ENCODE data around the gene KLHL29.

Gene KLHL29

GRCh38 chr2:23618794-23619530, 234.0 kb downstream of the KLHL29 start:
- TF ChIP-seq GABPA (IDR thresholded peaks at IDR 0.05; ENCODE audit: low read depth) (no peak), POLR2AphosphoS5 (IDR thresholded peaks at IDR 0.05; ENCODE audit: low read depth) (no peak), SPI1 (IDR thresholded peaks at IDR 0.05; ENCODE audit: borderline replicate concordance, low read depth) (no peak), REST (IDR thresholded peaks at IDR 0.05; ENCODE audit: insufficient replicate concordance, low read depth) (no peak), CTCF (IDR thresholded peaks at IDR 0.05; ENCODE audit: insufficient read depth, low read length) (no peak)
- Histone ChIP-seq H3K27ac (replicated peaks) (no peak overlapping the region), H3K27me3 (ENCODE audit: insufficient read depth, poor library complexity, severe bottlenecking) (peaks cover 18% of the 10 kb centered on the region), H3K4me3 (replicated peaks; ENCODE audit: insufficient read depth, low read length) (no peak overlapping the region)
- no peak for DNase-seq (ENCODE audit: low read depth in 1 of 2, low spot score in 1 of 2)

- DNase-seq (ENCODE audit: low read depth in 1 of 2, low spot score in 1 of 2) = no peak
- Histone ChIP-seq H3K27ac (replicated peaks) (no peak overlapping the region), H3K27me3 (ENCODE audit: insufficient read depth, poor library complexity, severe bottlenecking) (peaks cover 8% of the 10 kb centered on the region), H3K4me3 (replicated peaks; ENCODE audit: insufficient read depth, low read length) (no peak overlapping the region)
- TF ChIP-seq CTCF (IDR thresholded peaks at IDR 0.05; ENCODE audit: insufficient read depth, low read length) = no peak
- TF ChIP-seq GABPA (IDR thresholded peaks at IDR 0.05; ENCODE audit: low read depth) = no peak
- no peak for TF ChIP-seq POLR2AphosphoS5 (IDR thresholded peaks at IDR 0.05; ENCODE audit: low read depth)
- no peak for TF ChIP-seq SPI1 (IDR thresholded peaks at IDR 0.05; ENCODE audit: borderline replicate concordance, low read depth)
- no peak for TF ChIP-seq REST (IDR thresholded peaks at IDR 0.05; ENCODE audit: insufficient replicate concordance, low read depth)
Measured at GRCh38 chr2:23619941-23620340, 235.0 kb downstream of the KLHL29 start.

- Histone ChIP-seq H3K4me3 (replicated peaks; ENCODE audit: insufficient read depth, low read length) (no peak overlapping the region), H3K27ac (replicated peaks) (no peak overlapping the region), H3K27me3 (ENCODE audit: insufficient read depth, poor library complexity, severe bottlenecking) (peaks cover 4% of the 10 kb centered on the region)
- DNase-seq (ENCODE audit: low read depth in 1 of 2, low spot score in 1 of 2) = no peak
- TF ChIP-seq GABPA (IDR thresholded peaks at IDR 0.05; ENCODE audit: low read depth) (no peak), SPI1 (IDR thresholded peaks at IDR 0.05; ENCODE audit: borderline replicate concordance, low read depth) (no peak), POLR2AphosphoS5 (IDR thresholded peaks at IDR 0.05; ENCODE audit: low read depth) (no peak), REST (IDR thresholded peaks at IDR 0.05; ENCODE audit: insufficient replicate concordance, low read depth) (no peak), CTCF (IDR thresholded peaks at IDR 0.05; ENCODE audit: insufficient read depth, low read length) (no peak)
Measured at GRCh38 chr2:23620841-23621341, 235.9 kb downstream of the KLHL29 start.

Measured in HL-60 (cell line).